Smooth muscle cell of the coronary artery (primary cell): ENCODE data around the gene PRSS12. TPM values are rescaled to one million over a fixed set of nuclear protein-coding genes. Genes with fewer than 3 reads are reported as not detected.

ENCODE experiments used
- total RNA-seq: library from RNA; depleted of rRNA; stranded (reverse); fragments of >200 nt; gene quantifications from 2 replicates; pipeline ENCODE4 v1.2.3, GENCODE V29; 2014; ENCODE audit warnings: low replicate concordance

PRSS12 gene, protein sequence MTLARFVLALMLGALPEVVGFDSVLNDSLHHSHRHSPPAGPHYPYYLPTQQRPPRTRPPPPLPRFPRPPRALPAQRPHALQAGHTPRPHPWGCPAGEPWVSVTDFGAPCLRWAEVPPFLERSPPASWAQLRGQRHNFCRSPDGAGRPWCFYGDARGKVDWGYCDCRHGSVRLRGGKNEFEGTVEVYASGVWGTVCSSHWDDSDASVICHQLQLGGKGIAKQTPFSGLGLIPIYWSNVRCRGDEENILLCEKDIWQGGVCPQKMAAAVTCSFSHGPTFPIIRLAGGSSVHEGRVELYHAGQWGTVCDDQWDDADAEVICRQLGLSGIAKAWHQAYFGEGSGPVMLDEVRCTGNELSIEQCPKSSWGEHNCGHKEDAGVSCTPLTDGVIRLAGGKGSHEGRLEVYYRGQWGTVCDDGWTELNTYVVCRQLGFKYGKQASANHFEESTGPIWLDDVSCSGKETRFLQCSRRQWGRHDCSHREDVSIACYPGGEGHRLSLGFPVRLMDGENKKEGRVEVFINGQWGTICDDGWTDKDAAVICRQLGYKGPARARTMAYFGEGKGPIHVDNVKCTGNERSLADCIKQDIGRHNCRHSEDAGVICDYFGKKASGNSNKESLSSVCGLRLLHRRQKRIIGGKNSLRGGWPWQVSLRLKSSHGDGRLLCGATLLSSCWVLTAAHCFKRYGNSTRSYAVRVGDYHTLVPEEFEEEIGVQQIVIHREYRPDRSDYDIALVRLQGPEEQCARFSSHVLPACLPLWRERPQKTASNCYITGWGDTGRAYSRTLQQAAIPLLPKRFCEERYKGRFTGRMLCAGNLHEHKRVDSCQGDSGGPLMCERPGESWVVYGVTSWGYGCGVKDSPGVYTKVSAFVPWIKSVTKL
- 13.0 and 24.1 TPM in 2 replicates for total RNA-seq

DNA sequence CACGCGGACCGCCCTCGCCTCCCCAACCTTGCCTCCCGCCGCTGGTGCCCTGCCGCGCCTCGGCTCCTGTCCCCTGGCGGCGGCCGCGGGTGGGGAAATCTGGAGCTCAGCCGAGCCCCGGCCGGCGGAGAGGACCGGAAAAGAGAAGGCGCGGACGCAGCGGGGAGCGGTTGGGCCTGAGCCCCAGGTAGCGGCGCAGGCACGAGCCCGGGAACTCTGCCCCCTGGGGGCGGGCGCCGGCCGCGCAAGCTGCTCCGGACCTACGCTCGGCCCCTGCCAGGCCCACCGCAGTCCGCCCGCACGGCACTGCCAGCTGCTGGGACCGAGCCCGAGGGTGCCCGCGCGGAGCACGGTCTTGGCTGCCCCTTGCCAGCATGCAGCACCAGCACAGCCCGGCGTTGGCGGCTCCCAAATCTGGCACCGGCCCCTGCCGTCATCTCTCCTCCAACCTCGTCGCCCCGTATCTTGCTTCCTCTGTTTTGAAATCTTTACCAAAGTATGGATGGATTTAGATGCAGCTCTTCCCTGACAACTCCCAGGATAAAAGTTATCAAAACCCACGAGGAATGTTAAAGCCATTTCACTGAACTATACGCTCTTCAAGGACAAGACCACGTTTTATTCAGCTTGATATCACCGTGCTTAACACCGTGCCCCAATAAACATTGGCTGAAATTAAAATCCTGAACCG, at the start of gene PRSS12:
PRSS12 (minus strand) TSS at position 161 of the 691 bp plus-strand sequence. CDS start 283 bp downstream, outside the sequence.

